HEK293 (cell line): ENCODE data around the gene KIF26B.

Source experiments
- CTCF ChIP-seq: fragments of 450-650 bp; formaldehyde crosslinking; IDR thresholded peaks from 2 replicates; pipeline ENCODE4 v1.5.1; 2016; ENCODE audit warnings: missing biosample characterization, missing genetic modification characterization
- PRDM1 ChIP-seq: fragments of 450-650 bp; formaldehyde crosslinking; IDR thresholded peaks from 2 replicates; pipeline ENCODE4; 2016; ENCODE audit warnings: missing biosample characterization, missing genetic modification characterization
- SETDB1 ChIP-seq: IDR thresholded peaks from one replicate; pipeline ENCODE4 v1.6.1; 2017; ENCODE audit warnings: mild to moderate bottlenecking, low read length, moderate library complexity, mixed read lengths; ENCODE audit not compliant: insufficient read length
- ZNF121 ChIP-seq: fragments of 450-650 bp; formaldehyde crosslinking; IDR thresholded peaks from 2 replicates; pipeline ENCODE4 v1.5.1; 2016; ENCODE audit warnings: missing biosample characterization, missing genetic modification characterization
- ZNF521 ChIP-seq: fragments of 450-650 bp; formaldehyde crosslinking; IDR thresholded peaks from 2 replicates; pipeline ENCODE4 v1.5.1; 2017; ENCODE audit warnings: missing biosample characterization, mild to moderate bottlenecking, missing genetic modification characterization
- ZSCAN23 ChIP-seq: fragments of 450-650 bp; formaldehyde crosslinking; IDR thresholded peaks from 2 replicates; pipeline ENCODE4 v1.5.1; 2016; ENCODE audit warnings: missing biosample characterization, missing genetic modification characterization
- TF ChIP-seq, protein P1 (sequence below): fragments of 450-650 bp; formaldehyde crosslinking; conservative IDR thresholded peaks from 2 replicates; pipeline ENCODE4 v1.5.1; 2016; ENCODE audit warnings: low read depth, missing biosample characterization, missing genetic modification characterization

DNA sequence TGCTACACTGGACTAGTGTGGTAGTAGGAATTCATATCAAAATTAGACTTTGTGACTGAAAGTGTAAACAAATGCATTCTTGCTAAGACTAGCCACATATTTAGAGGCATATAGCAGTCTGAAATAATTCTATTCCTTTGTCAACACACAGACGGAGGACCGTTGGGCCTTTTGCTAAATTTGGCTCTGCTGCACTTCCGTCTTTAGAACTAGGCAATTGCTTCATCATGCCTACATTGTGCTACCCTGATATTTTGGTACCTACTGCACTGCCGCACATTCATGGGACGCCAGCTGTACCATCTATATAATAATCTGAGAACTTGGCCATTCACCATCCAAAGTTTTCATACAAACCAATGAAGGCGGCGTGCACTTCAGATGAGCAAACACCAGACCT, 346.8 kb downstream of the KIF26B start:
- TF ChIP-seq CTCF (tag by site-specific recombination), result no peak
- TF ChIP-seq, protein P1, sequence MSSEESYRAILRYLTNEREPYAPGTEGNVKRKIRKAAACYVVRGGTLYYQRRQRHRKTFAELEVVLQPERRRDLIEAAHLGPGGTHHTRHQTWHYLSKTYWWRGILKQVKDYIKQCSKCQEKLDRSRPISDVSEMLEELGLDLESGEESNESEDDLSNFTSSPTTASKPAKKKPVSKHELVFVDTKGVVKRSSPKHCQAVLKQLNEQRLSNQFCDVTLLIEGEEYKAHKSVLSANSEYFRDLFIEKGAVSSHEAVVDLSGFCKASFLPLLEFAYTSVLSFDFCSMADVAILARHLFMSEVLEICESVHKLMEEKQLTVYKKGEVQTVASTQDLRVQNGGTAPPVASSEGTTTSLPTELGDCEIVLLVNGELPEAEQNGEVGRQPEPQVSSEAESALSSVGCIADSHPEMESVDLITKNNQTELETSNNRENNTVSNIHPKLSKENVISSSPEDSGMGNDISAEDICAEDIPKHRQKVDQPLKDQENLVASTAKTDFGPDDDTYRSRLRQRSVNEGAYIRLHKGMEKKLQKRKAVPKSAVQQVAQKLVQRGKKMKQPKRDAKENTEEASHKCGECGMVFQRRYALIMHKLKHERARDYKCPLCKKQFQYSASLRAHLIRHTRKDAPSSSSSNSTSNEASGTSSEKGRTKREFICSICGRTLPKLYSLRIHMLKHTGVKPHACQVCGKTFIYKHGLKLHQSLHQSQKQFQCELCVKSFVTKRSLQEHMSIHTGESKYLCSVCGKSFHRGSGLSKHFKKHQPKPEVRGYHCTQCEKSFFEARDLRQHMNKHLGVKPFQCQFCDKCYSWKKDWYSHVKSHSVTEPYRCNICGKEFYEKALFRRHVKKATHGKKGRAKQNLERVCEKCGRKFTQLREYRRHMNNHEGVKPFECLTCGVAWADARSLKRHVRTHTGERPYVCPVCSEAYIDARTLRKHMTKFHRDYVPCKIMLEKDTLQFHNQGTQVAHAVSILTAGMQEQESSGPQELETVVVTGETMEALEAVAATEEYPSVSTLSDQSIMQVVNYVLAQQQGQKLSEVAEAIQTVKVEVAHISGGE, result no peak
- no peak for TF ChIP-seq PRDM1 (tag by site-specific recombination)
- no peak for TF ChIP-seq ZSCAN23
- TF ChIP-seq SETDB1, result no peak
- TF ChIP-seq ZNF121, result no peak
- TF ChIP-seq ZNF521 (tag by site-specific recombination), result no peak
